Kidney epithelial cell (primary cell): Measurements from ENCODE around the gene DSCAML1. TPM values are rescaled to one million over a fixed set of nuclear protein-coding genes. Genes with fewer than 3 reads are reported as not detected.

Source experiments
- DNase-seq: peaks from one replicate; pipeline ENCODE4 v3.0.0-alpha.2; 2010; ENCODE audit warnings: low read depth
- H3K27me3 ChIP-seq: 2 replicates; pipeline ENCODE4 v1.6.0; 2011; ENCODE audit warnings: low read length; ENCODE audit not compliant: control insufficient read depth, insufficient read depth
- H3K36me3 ChIP-seq: 2 replicates; pipeline ENCODE4 v1.5.1; 2011; ENCODE audit warnings: low read length; ENCODE audit not compliant: control insufficient read depth, insufficient read depth
- H3K4me3 ChIP-seq: 2 replicates; pipeline ENCODE4 v1.5.1; 2011; ENCODE audit warnings: low read depth, mild to moderate bottlenecking, control low read depth, low read length
- total RNA-seq: library from RNA; depleted of rRNA; stranded (reverse); fragments of >200 nt; gene quantifications from 2 replicates; pipeline ENCODE4 v1.2.3, GENCODE V29; 2015
- TF ChIP-seq, protein P1 (sequence below): IDR thresholded peaks from 2 replicates; pipeline ENCODE4 v1.5.1; 2011; ENCODE audit warnings: mild to moderate bottlenecking, moderate library complexity, low read length, control low read depth, inconsistent platforms; ENCODE audit not compliant: insufficient read depth, poor library complexity, severe bottlenecking

Gene DSCAML1
- total RNA-seq, 1 donor from 2014 or later = 3.1 TPM

DNA sequence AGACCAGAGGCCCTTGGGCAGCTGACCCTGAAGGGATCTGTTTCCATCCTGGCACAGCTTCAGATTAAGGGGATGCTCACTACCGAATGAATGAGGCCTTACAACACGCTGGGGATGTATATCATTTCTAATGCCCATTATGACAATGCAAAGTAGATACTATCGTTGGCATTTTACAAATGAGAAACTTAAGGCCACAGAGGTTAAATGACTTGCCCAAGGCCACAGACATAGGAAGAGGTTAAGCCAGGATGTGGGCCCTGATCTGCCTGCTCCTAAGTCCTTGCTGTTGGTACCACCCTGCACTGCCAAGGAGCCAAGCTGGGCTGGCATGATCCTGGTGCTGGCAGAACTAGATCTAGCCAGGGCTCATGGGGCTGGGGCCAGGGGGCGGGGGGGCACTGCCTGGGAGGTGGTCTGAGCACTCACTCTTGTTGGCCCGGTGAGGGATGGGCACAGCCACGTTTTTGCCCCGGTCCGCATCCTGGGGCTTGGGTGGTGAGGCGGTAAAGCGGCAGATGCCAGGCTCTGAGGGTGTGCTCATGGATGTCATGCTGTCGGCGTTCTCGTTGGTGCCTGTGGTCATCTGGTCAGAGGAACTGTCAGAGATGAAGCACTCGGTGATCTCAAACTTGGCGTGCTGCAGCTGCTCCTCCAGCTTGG, 366.6 kb downstream of the DSCAML1 start:
- TF ChIP-seq, protein P1, sequence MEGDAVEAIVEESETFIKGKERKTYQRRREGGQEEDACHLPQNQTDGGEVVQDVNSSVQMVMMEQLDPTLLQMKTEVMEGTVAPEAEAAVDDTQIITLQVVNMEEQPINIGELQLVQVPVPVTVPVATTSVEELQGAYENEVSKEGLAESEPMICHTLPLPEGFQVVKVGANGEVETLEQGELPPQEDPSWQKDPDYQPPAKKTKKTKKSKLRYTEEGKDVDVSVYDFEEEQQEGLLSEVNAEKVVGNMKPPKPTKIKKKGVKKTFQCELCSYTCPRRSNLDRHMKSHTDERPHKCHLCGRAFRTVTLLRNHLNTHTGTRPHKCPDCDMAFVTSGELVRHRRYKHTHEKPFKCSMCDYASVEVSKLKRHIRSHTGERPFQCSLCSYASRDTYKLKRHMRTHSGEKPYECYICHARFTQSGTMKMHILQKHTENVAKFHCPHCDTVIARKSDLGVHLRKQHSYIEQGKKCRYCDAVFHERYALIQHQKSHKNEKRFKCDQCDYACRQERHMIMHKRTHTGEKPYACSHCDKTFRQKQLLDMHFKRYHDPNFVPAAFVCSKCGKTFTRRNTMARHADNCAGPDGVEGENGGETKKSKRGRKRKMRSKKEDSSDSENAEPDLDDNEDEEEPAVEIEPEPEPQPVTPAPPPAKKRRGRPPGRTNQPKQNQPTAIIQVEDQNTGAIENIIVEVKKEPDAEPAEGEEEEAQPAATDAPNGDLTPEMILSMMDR = no peak
- no peak overlapping the region for H3K4me3 ChIP-seq
- DNase-seq = no peak
- peaks cover 14% of the 10 kb centered on the region for H3K27me3 ChIP-seq
- no peaks in the 10 kb centered on the region for H3K36me3 ChIP-seq

DNA sequence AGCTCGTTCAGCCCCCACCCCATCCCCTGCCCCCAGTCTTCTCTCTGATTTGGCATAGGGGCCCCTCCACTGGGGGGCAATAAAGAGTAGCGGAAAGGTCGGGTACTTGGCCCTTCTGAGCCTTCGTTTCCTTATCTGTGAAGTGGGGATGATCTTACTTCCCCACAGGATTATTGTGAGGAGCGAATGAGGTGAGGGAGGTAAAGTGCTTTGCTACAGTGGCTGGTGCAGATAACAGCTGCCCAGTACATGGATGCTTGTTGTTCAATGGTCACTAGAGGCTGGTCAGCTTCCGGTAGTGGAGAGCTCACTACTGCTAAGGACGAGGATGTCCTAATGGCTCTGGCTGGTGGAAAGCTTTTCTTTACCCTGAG, 368.2 kb downstream of the DSCAML1 start:
- H3K36me3 ChIP-seq = no peaks in the 10 kb centered on the region
- TF ChIP-seq, protein P1 = no peak
- H3K4me3 ChIP-seq = no peak overlapping the region
- H3K27me3 ChIP-seq = peaks cover 14% of the 10 kb centered on the region
- no peak for DNase-seq

DNA sequence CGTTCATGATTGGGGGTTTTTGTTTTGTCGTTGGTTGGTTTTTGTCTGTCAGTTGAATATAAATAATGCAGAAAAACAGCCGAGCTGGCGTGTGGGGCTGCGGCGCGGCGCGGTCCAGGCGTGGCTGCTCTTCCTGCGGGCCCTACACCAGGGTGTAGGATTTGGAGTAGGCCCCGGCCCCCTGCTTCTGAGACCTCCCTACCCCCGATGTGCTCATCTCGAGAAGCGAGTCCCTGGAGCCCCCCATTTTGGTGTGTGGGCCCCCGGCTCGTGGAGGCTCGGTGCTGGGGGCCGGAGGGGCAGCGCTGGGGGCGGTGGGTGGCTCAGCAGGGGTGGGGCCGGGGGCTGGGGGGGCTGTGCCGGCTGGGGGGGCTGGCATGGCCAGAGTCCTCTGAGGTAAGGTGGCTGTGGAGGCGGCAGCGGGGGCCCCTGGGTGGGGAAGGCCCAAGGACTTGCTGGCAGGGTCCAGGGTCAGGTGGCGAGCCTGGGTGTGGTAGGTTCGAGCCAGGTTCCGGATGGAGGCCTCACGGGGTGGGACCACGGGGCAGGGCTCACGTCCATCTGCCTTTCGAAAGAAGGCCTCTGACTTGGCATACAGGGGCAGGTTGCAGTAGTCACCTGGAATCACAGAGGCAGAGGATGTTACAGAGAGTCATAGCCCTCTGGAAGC, 368.7 kb downstream of the DSCAML1 start:
- Histone ChIP-seq H3K4me3 (no peak overlapping the region), H3K27me3 (peaks cover 14% of the 10 kb centered on the region), H3K36me3 (no peaks in the 10 kb centered on the region)
- TF ChIP-seq, protein P1 = no peak
- no peak for DNase-seq

DNA sequence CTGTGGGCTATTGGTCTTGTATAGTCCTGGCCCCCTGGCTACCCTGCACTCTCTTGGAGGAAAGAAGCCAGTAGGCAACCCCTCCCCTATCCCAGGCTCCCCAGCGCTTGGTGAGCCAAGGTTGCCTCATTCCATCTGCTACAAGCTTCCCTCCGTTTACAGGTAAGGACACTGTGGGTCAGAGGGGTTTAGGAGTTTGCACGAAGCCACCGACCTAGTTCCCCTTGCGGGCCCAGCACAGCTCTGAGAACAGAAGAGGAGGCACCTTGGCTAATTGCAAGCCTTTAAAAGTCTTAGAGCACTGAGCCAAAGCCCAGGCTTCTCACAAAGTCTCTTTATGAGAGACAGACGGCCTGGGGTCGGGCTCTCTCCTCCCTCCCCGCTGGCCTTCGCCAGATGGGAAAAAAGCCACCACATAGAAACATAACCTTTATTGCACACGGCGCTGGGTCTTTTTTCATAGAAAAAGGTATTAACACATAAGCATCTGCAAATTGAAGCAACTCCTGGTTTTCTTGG, 369.6 kb downstream of the DSCAML1 start:
- TF ChIP-seq, protein P1 = no peak

DNA sequence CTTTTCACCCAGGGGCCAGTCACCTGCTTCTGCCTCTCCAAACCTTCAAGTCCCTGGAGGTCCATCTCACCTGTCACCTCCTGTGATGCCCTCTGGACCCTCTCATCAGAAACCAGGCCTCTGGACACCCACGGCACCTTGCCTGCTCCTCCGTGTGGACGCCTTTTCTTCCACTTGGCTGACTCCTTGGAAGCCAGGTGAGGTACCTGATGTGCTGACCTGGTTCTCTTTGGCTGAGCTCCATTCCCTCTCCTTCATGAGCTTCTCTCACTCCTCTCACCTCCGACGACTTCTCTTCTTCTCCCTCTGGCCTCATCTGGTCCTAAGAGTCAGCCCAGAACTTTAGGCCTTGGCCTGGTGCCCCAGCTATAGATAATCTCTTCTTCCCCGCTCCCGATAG, 370.1 kb downstream of the DSCAML1 start:
- TF ChIP-seq, protein P1 = no peak
- DNase-seq = no peak
- Histone ChIP-seq H3K36me3 (no peaks in the 10 kb centered on the region), H3K4me3 (no peak overlapping the region), H3K27me3 (peaks cover 14% of the 10 kb centered on the region)

More for the DNA sequence above, 369.6 kb downstream of the DSCAML1 start:
- DNase-seq = no peak
- no peaks in the 10 kb centered on the region for H3K36me3 ChIP-seq
- H3K4me3 ChIP-seq = no peak overlapping the region
- peaks cover 14% of the 10 kb centered on the region for H3K27me3 ChIP-seq

DNA sequence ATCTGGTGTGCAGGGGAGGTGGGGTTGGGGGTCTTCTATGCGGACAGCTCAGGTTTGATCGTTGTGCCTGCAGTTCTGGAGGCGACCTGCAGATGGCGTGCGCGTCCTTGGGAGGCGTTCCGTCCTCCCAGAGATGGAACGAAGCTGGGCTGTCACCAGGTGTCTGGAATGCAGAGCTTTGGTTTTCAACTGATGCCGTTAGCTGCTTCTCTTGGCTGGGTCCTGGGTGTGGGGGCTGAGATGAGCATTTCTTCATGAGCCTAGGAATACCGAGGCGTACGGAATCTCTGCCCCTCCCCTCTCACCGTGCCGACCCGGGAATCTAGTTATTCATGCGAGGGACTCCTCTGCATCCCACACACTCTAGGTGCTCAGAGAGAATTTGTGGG, 370.7 kb downstream of the DSCAML1 start:
- TF ChIP-seq, protein P1 = peak; percentile 99
- no peaks in the 10 kb centered on the region for H3K36me3 ChIP-seq
- H3K4me3 ChIP-seq = no peak overlapping the region
- H3K27me3 ChIP-seq = peaks cover 12% of the 10 kb centered on the region
- DNase-seq = no peak
